Suprapubic skin (tissue), 4 donors: Measurements from ENCODE around the gene ADAMTS3. TPM values are rescaled to one million over a fixed set of nuclear protein-coding genes. Genes with fewer than 3 reads are reported as not detected.
A peak's percentile ranks its signal among the peaks of the same experiment; 100 is the strongest.

ENCODE experiments used
- DNase-seq, 2 donors: peaks; one replicate each; pipeline ENCODE4 v3.0.0-alpha.2; 2019; ENCODE audit warnings: low spot score in 2 of 2
- H3K27ac ChIP-seq: fragments of 200-600 bp; sonication (generic); one replicate; pipeline ENCODE4 v1.5.1; 2019
- H3K27me3 ChIP-seq: fragments of 200-600 bp; sonication (generic); one replicate; pipeline ENCODE4 v1.5.1; 2019
- H3K36me3 ChIP-seq: fragments of 200-600 bp; sonication (generic); one replicate; pipeline ENCODE4 v1.5.1; 2019
- H3K4me1 ChIP-seq: fragments of 200-600 bp; sonication (generic); one replicate; pipeline ENCODE4 v1.5.1; 2019
- H3K4me3 ChIP-seq: fragments of 200-600 bp; sonication (generic); one replicate; pipeline ENCODE4 v1.5.1; 2019; ENCODE audit warnings: mild to moderate bottlenecking
- H3K9me3 ChIP-seq: fragments of 200-600 bp; sonication (generic); one replicate; pipeline ENCODE4 v1.5.1; 2019
- EP300 ChIP-seq: sonication (generic); formaldehyde crosslinking; IDR thresholded peaks from one replicate; pipeline ENCODE4 v1.6.1; 2017; ENCODE audit warnings: antibody characterized with exemption
- POLR2A ChIP-seq, 2 donors: fragments of 450-650 bp; IDR thresholded peaks; one replicate each; pipeline ENCODE4 v1.6.1; 2017; ENCODE audit warnings: antibody characterized with exemption in 2 of 2, mild to moderate bottlenecking in 2 of 2, moderate library complexity in 2 of 2
- POLR2AphosphoS5 ChIP-seq, 3 donors: sonication (generic); formaldehyde crosslinking; IDR thresholded peaks; one replicate each; pipeline ENCODE4 v1.6.1; 2017; ENCODE audit warnings: antibody characterized with exemption in 3 of 3
- WGBS: methylation state at CpG from one replicate; pipeline ENCODE4 v1.1.5; 2018; 5-methylcytosine and 5-hydroxymethylcytosine counted together
- total RNA-seq, 4 donors: library from RNA; depleted of rRNA; stranded (reverse); fragments of >200 nt; gene quantifications; one replicate each; pipeline ENCODE4 v1.1.0, GENCODE V29; 2016
- TF ChIP-seq, protein P1 (sequence below), 2 donors: fragments of 200-600 bp in 1 of 2; fragments of 450-650 bp in 1 of 2; sonication (generic) in 1 of 2; IDR thresholded peaks; one replicate each; pipeline ENCODE4 v1.5.1; 2016 to 2019; ENCODE audit warnings: antibody characterized with exemption in 2 of 2, mild to moderate bottlenecking in 1 of 2, moderate library complexity in 1 of 2

Gene ADAMTS3
- total RNA-seq, 4 donors from 2014 or later = 0.21 to 0.80 (median 0.70) TPM

DNA sequence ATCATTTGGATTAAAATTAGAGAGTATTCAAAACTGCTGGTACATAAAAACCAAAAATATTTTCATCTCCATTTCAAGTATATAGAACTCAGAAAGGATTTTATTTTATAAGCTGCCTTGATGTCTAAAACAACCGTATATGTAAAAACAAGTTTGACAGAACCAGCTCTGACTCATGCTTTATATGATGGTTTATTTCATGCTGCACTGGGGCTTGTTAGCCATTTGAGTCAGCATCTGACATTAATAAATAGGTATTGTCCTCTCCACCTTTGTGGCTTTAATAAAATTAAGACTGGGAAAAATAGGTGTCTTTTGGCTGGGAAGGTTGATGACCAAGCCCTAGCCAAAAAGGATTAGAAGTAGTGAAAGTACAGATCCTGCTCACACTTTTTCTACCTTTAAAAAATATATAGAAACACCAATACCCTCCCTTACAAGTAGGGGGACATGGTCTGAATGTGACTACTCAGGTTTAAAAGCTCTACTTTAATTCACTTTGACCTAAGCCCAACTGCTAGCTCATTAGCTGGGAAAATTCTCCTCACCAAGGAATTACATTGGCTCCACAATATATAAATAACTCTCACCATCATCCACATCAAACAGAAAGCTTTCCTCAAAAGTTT lies 228.1 kb downstream of the ADAMTS3 start:
- Histone ChIP-seq H3K27ac (no peak overlapping the region), H3K9me3 (no peaks in the 10 kb centered on the region), H3K36me3 (no peaks in the 10 kb centered on the region), H3K27me3 (no peaks in the 10 kb centered on the region), H3K4me1 (no peaks in the 10 kb centered on the region), H3K4me3 (no peak overlapping the region)
- DNase-seq = no peak
- no peak for TF ChIP-seq EP300
- TF ChIP-seq, protein P1, sequence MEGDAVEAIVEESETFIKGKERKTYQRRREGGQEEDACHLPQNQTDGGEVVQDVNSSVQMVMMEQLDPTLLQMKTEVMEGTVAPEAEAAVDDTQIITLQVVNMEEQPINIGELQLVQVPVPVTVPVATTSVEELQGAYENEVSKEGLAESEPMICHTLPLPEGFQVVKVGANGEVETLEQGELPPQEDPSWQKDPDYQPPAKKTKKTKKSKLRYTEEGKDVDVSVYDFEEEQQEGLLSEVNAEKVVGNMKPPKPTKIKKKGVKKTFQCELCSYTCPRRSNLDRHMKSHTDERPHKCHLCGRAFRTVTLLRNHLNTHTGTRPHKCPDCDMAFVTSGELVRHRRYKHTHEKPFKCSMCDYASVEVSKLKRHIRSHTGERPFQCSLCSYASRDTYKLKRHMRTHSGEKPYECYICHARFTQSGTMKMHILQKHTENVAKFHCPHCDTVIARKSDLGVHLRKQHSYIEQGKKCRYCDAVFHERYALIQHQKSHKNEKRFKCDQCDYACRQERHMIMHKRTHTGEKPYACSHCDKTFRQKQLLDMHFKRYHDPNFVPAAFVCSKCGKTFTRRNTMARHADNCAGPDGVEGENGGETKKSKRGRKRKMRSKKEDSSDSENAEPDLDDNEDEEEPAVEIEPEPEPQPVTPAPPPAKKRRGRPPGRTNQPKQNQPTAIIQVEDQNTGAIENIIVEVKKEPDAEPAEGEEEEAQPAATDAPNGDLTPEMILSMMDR (IDR thresholded peaks at IDR 0.05) = no peak
- no peak for TF ChIP-seq POLR2A (IDR thresholded peaks at IDR 0.05)
- no peak for TF ChIP-seq POLR2AphosphoS5 (IDR thresholded peaks at IDR 0.05)
- 40% methylated on average over 1 of the region's 1 CpG for WGBS

DNA sequence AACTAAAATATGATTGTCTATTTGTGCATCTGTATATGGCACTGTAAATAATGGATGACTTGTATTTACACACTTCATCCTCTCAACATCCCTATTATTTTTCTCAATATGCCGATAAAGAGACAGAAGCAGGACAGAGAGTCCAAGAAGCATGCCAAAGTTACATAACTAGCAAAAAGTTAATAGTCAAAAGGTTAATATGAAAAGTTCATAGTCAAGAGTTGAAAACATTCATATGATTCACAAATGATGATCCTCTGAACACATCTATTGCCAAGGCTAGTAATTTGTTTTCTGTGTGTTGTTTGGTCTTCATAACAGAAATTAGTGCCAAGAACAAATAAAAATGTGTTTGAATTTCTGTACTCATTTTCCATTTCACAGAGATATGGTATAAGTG lies 231.0 kb downstream of the ADAMTS3 start:
- Histone ChIP-seq H3K27me3 (no peaks in the 10 kb centered on the region), H3K27ac (no peak overlapping the region), H3K9me3 (no peaks in the 10 kb centered on the region), H3K4me3 (no peak overlapping the region), H3K36me3 (no peaks in the 10 kb centered on the region), H3K4me1 (no peaks in the 10 kb centered on the region)
- TF ChIP-seq EP300 = no peak
- no peak for TF ChIP-seq POLR2A (IDR thresholded peaks at IDR 0.05)
- TF ChIP-seq POLR2AphosphoS5 (IDR thresholded peaks at IDR 0.05) = no peak
- TF ChIP-seq, protein P1 (IDR thresholded peaks at IDR 0.05) = no peak
- DNase-seq = no peak
- WGBS = 77% methylated on average over 1 of the region's 1 CpG

DNA sequence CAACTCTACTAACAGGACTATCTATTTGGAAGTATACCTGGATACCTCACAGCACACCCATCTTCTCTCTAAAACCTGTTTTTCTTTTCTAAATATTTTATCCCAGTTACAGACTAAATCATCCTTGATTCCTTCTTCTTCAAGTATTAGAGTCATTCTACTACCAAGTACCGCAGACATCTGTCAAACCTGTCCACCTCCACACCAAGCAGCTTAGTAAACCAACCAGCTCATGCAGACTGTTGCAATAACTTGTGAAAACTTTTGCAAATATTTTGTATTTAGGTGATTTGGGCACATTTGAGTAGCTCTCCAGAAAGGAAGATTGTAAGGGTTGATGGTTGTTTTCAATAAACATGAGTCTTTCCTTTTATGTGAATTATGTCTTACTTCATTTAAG lies 238.6 kb downstream of the ADAMTS3 start:
- no peak overlapping the region for H3K4me3 ChIP-seq
- H3K27me3 ChIP-seq = no peaks in the 10 kb centered on the region
- no peaks in the 10 kb centered on the region for H3K36me3 ChIP-seq
- no peaks in the 10 kb centered on the region for H3K4me1 ChIP-seq
- TF ChIP-seq EP300 (no peak), POLR2AphosphoS5 (IDR thresholded peaks at IDR 0.05) (no peak), POLR2A (IDR thresholded peaks at IDR 0.05) (no peak)
- TF ChIP-seq, protein P1 (IDR thresholded peaks at IDR 0.05) = no peak
- H3K9me3 ChIP-seq = no peaks in the 10 kb centered on the region
- WGBS = 92% methylated on average over 1 of the region's 1 CpG
- H3K27ac ChIP-seq = no peak overlapping the region
- no peak for DNase-seq

DNA sequence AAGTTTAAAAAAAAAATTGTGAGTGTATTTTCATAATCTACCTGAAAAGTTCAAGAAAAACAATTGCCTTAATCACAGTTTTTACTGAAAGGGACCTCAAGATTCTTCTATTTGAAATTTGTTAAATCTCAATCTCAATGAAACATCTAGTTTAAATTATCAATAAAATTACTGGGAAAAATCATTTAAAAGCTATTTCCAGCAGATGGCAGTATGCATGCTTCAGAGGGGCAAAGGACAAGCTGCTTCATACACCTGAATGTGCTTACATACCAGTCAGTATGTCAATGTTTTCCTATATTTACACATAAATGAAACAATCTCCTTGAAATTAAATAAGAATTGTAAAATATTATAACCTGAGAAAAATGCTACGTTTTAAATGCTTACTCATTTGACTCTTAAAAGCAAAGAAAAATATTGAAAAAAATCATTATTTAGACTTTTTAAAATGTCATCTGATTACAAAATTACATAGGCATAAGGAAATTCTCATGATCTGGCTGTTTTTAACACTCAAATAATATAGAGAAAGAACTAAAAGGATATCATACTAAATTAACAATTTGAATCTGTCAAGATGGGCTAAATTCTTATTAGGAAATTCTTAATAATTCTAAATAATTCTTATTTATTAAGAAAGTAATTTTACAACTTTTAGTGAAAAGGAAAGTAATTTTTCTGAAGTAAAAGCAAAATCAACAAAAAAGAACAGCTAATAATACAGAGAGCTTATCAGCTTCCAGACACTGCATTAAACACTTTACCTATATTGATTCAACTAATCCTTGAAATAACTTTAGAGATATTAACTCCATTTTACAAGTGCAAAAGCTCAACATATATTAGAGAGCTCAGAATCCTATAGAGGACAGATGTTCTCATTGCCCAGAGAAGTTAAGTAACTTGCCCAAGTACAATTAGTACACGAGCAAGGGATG lies 242.1 kb downstream of the ADAMTS3 start:
- no peaks in the 10 kb centered on the region for H3K9me3 ChIP-seq
- H3K36me3 ChIP-seq = no peaks in the 10 kb centered on the region
- DNase-seq = no peak
- no peak overlapping the region for H3K4me3 ChIP-seq
- H3K4me1 ChIP-seq = no peaks in the 10 kb centered on the region
- no peak overlapping the region for H3K27ac ChIP-seq
- no peaks in the 10 kb centered on the region for H3K27me3 ChIP-seq
- TF ChIP-seq POLR2AphosphoS5 (IDR thresholded peaks at IDR 0.05) = no peak
- TF ChIP-seq POLR2A (IDR thresholded peaks at IDR 0.05) = no peak
- TF ChIP-seq EP300 = no peak
- TF ChIP-seq, protein P1 (IDR thresholded peaks at IDR 0.05) = peak; percentile 18 to 33
- 57% methylated on average over 2 of the region's 2 CpGs for WGBS

DNA sequence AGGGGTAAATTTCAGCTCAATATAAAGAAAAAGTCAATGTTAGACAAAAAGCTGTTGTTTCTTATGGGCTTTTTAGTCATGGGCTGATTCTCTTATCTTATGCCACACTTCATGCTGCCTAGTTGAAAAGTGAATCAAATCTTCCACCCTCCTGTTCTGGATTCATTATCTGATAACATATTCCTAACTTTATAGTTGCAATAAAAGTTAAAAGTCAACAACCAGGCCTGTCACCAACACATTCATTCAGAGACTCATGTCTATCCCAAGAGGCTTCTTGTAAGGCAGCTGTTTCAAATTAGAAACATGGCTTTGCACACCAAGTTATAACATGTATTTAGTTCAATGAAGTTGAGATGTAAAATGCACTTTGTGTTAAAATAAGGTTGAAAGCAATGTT lies 243.8 kb downstream of the ADAMTS3 start:
- Histone ChIP-seq H3K27me3 (no peaks in the 10 kb centered on the region), H3K36me3 (no peaks in the 10 kb centered on the region), H3K4me3 (no peak overlapping the region), H3K9me3 (no peaks in the 10 kb centered on the region), H3K27ac (no peak overlapping the region), H3K4me1 (no peaks in the 10 kb centered on the region)
- DNase-seq = no peak
- no peak for TF ChIP-seq POLR2AphosphoS5 (IDR thresholded peaks at IDR 0.05)
- no peak for TF ChIP-seq POLR2A (IDR thresholded peaks at IDR 0.05)
- TF ChIP-seq, protein P1 (IDR thresholded peaks at IDR 0.05) = no peak
- no peak for TF ChIP-seq EP300
